ENCODE data around the gene CYP4F12.

DNA sequence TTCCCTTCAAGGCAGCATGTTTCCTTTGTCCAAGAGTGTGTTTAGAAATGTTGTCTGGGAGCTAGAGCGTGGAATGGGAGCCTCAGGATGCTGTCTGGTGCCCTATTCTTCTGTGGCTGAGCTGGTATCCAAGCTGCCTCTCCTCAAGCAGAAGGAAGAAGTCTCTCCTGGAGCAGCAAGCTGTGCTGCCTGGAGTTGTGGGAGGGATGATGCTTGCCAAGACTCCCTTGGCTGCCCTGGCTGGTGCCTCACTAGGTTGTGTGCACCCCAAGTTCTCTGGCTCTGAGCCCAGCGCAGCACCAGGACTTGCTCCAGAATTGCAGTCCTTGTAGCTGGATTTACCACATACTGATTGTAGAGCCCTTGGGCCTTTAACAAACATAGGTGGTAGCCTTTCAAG is 36.9 kb upstream of the CYP4F12 start:
- TF ChIP-seq POLR2A (IDR thresholded peaks at IDR 0.05; ENCODE audit: low read depth, low read length): no peak
- TF ChIP-seq POLR2AphosphoS5 (IDR thresholded peaks at IDR 0.05; ENCODE audit: low read depth, low read length): no peak

All from GM12892 (cell line).